Panc1 (cell line): Measurements from ENCODE around the gene CRADD. TPM values are rescaled to one million over a fixed set of nuclear protein-coding genes. Genes with fewer than 3 reads are reported as not detected.

Source experiments
- ATAC-seq: fragments of 200-7000 bp; cut with Tn5 transposase; 2 replicates; pipeline ENCODE4 v1.9.1; 2020; ENCODE audit warnings: mild to moderate bottlenecking, moderate library complexity
- BruUV-seq: library from RNA; stranded (reverse); fragments of 400-500 nt; replicated peaks from 2 replicates; lab custom pipeline; 2021; lab: Mats Ljungman, UMichigan
- CTCF ChIA-PET: fragments of 300-600 bp; sonication (Branson Sonifier 250); formaldehyde crosslinking; loops from one replicate; lab custom pipeline; 2022; ENCODE audit warnings: antibody characterized with exemption; lab: Charles Lee
- POLR2A ChIA-PET: fragments of 300-600 bp; sonication (Branson Sonifier 250); formaldehyde crosslinking; loops from one replicate; lab custom pipeline; 2022; ENCODE audit warnings: antibody characterized with exemption; lab: Charles Lee
- DNase-seq: peaks from one replicate; pipeline ENCODE4 v3.0.0-alpha.2; 2010; ENCODE audit warnings: low read depth, low spot score
- H3K27ac ChIP-seq: 2 replicates; pipeline ENCODE4 v1.5.1; 2011; ENCODE audit warnings: mild to moderate bottlenecking, low read length, inconsistent platforms
- H3K27me3 ChIP-seq: fragments of 200-500 bp; sonication (Bioruptor generic); 2 replicates; pipeline ENCODE4 v1.6.0; 2014; ENCODE audit warnings: low read length, inconsistent platforms; ENCODE audit not compliant: control insufficient read depth, insufficient read depth
- H3K36me3 ChIP-seq: fragments of 200-500 bp; sonication (Bioruptor generic); 2 replicates; pipeline ENCODE4 v1.5.1; 2014; ENCODE audit warnings: inconsistent platforms, mild to moderate bottlenecking, low read length, moderate library complexity; ENCODE audit not compliant: control insufficient read depth, insufficient read depth
- H3K4me1 ChIP-seq: 2 replicates; pipeline ENCODE4 v1.5.1; 2011; ENCODE audit warnings: inconsistent platforms, mild to moderate bottlenecking, low read length, moderate library complexity; ENCODE audit not compliant: control insufficient read depth, insufficient read depth
- H3K4me3 ChIP-seq, 2 experiments: 2 replicates each; pipeline ENCODE4 v1.5.1; 2011 to 2012; ENCODE audit warnings: low read depth in 2 of 2, low read length in 2 of 2, mild to moderate bottlenecking in 2 of 2, inconsistent platforms in 1 of 2, moderate library complexity in 1 of 2
- H3K9me3 ChIP-seq: fragments of 200-500 bp; sonication (Bioruptor generic); 2 replicates; pipeline ENCODE4 v1.5.1; 2014; ENCODE audit warnings: low read depth, mild to moderate bottlenecking, inconsistent platforms, low read length, moderate library complexity; ENCODE audit not compliant: control insufficient read depth, insufficient read depth
- CTCF ChIP-seq: fragments of 450-650 bp; IDR thresholded peaks from 2 replicates; pipeline ENCODE4 v1.5.1; 2017; ENCODE audit warnings: mild to moderate bottlenecking
- POLR2AphosphoS5 ChIP-seq: IDR thresholded peaks from 2 replicates; pipeline ENCODE4 v1.6.1; 2012; ENCODE audit warnings: mild to moderate bottlenecking, low read depth, low read length, moderate library complexity
- REST ChIP-seq, 2 experiments: IDR thresholded peaks; 2 replicates each; pipeline ENCODE4 v1.6.1; 2011 to 2012; ENCODE audit warnings: low read depth in 2 of 2, control low read depth in 1 of 2, low read length in 1 of 2, mild to moderate bottlenecking in 1 of 2, moderate library complexity in 1 of 2; ENCODE audit not compliant: insufficient read depth in 1 of 2
- SIN3A ChIP-seq: IDR thresholded peaks from 2 replicates; pipeline ENCODE4 v1.6.1; 2012; ENCODE audit warnings: low read depth, mild to moderate bottlenecking, low read length, moderate library complexity, borderline replicate concordance; ENCODE audit not compliant: insufficient read depth
- TCF7L2 ChIP-seq: IDR thresholded peaks from 2 replicates; pipeline ENCODE4 v1.6.1; 2011; ENCODE audit warnings: mild to moderate bottlenecking, low read depth, low read length, inconsistent platforms
- in situ Hi-C: cut with HindIII; loops from 2 replicates; pipeline ENCODE4 v1.10.0; 2016; ENCODE audit warnings: low sequenced_read_pairs, low pct_unique_long_range_greater_than_20kb
- intact Hi-C: fragments of 100-400 bp; cut with micrococcal nuclease; formaldehyde crosslinking; loops from one replicate; pipeline ENCODE4 v1.10.0; 2022; ENCODE audit not compliant: unreplicated experiment
- total RNA-seq: library from RNA; stranded (reverse); gene quantifications from one replicate; pipeline ENCODE4 v1.2.1, GENCODE V29; 2021; ENCODE audit not compliant: unreplicated experiment

Gene CRADD
- total RNA-seq, 1 experiment from 2014 or later = 7.0 TPM

- no peak for ATAC-seq
Measured at GRCh38 chr12:93698307-93699092, 21.3 kb downstream of the CRADD start.

More at GRCh38 chr12:93698307-93699092, 21.3 kb downstream of the CRADD start:
- H3K4me1 ChIP-seq = no peaks in the 10 kb centered on the region
- no TSS peak for BruUV-seq
- H3K9me3 ChIP-seq = no peaks in the 10 kb centered on the region
- DNase-seq = no peak
- no peaks in the 10 kb centered on the region for H3K36me3 ChIP-seq
- CTCF ChIA-PET = no interaction called here
- TF ChIP-seq TCF7L2 (no peak), SIN3A (no peak), POLR2AphosphoS5 (no peak), REST (IDR thresholded peaks at IDR 0.05; ENCODE audit: insufficient read depth in 1 of 2, low read depth in 2 of 2, low read length in 1 of 2) (no peak), CTCF (no peak)
- no peak overlapping the region for H3K27ac ChIP-seq
- in situ Hi-C loops (no loop called here), intact Hi-C loops (no loop called here)
- POLR2A ChIA-PET = no interaction called here
- no peaks in the 10 kb centered on the region for H3K27me3 ChIP-seq
- H3K4me3 ChIP-seq = no peak overlapping the region
